Hepatocyte (in vitro differentiated cells): ENCODE data around the gene DPYD. TPM values are rescaled to one million over a fixed set of nuclear protein-coding genes. Genes with fewer than 3 reads are reported as not detected.

ENCODE experiments used
- DNase-seq: peaks from one replicate; pipeline ENCODE4 v3.0.0-alpha.2; 2016; ENCODE audit warnings: low spot score
- H2AFZ ChIP-seq: fragments of 200-600 bp; sonication (generic); 2 replicates; pipeline ENCODE4 v1.6.0; 2016; ENCODE audit warnings: antibody characterized with exemption, mild to moderate bottlenecking
- H3K27ac ChIP-seq: fragments of 200-600 bp; sonication (generic); 2 replicates; pipeline ENCODE4 v1.5.1; 2016; ENCODE audit warnings: mild to moderate bottlenecking
- H3K27me3 ChIP-seq: fragments of 200-600 bp; sonication (generic); 2 replicates; pipeline ENCODE4 v1.6.1; 2016
- H3K36me3 ChIP-seq: fragments of 200-600 bp; sonication (generic); replicated peaks from 2 replicates; pipeline ENCODE4 v1.5.1; 2016; ENCODE audit warnings: low read depth; ENCODE audit not compliant: insufficient read depth
- H3K4me1 ChIP-seq: fragments of 200-600 bp; sonication (generic); 2 replicates; pipeline ENCODE4 v1.5.1; 2016; ENCODE audit warnings: mild to moderate bottlenecking, moderate library complexity; ENCODE audit not compliant: insufficient read depth
- H3K4me2 ChIP-seq: fragments of 200-600 bp; sonication (generic); 2 replicates; pipeline ENCODE4 v1.6.0; 2016
- H3K4me3 ChIP-seq: fragments of 200-600 bp; sonication (generic); 2 replicates; pipeline ENCODE4 v1.5.1; 2016; ENCODE audit warnings: mild to moderate bottlenecking
- H3K79me2 ChIP-seq: fragments of 200-600 bp; sonication (generic); 2 replicates; pipeline ENCODE4 v1.6.0; 2017; ENCODE audit warnings: mild to moderate bottlenecking
- H3K9me2 ChIP-seq: fragments of 200-600 bp; sonication (generic); replicated peaks from 2 replicates; pipeline ENCODE4 v1.6.0; 2017; ENCODE audit warnings: mild to moderate bottlenecking; ENCODE audit not compliant: insufficient read depth
- H3K9me3 ChIP-seq: fragments of 200-600 bp; sonication (generic); 2 replicates; pipeline ENCODE4 v1.5.1; 2016; ENCODE audit warnings: low read depth, mild to moderate bottlenecking
- H4K20me1 ChIP-seq: fragments of 200-600 bp; sonication (generic); 2 replicates; pipeline ENCODE4 v1.6.0; 2016; ENCODE audit warnings: mild to moderate bottlenecking; ENCODE audit not compliant: insufficient read depth, poor library complexity, severe bottlenecking
- EZH2 ChIP-seq: fragments of 200-600 bp; sonication (generic); IDR thresholded peaks from 2 replicates; pipeline ENCODE4 v1.6.1; 2016; ENCODE audit warnings: antibody characterized with exemption, mild to moderate bottlenecking, borderline replicate concordance
- EZH2phosphoT487 ChIP-seq: fragments of 200-600 bp; sonication (generic); IDR thresholded peaks from one replicate; pipeline ENCODE4 v1.6.1; 2018; ENCODE audit warnings: antibody characterized with exemption, mild to moderate bottlenecking, low read depth, moderate library complexity; ENCODE audit not compliant: unreplicated experiment, severe bottlenecking
- WGBS: methylation state at CpG from one replicate; pipeline ENCODE4 v1.1.6; 2016; ENCODE audit warnings: low lambda C conversion rate; ENCODE audit errors: missing lambda C conversion rate; 5-methylcytosine and 5-hydroxymethylcytosine counted together
- polyA plus RNA-seq: library from polyadenylated mRNA; unstranded; fragments of >200 nt; fragmentation: Nextera tagmentation; extraction: Ambion mirVana; gene quantifications from 2 replicates; pipeline ENCODE4 v1.2.1, GENCODE V29; 2016
- total RNA-seq: library from RNA; depleted of rRNA; stranded (reverse); fragments of >200 nt; gene quantifications from 2 replicates; pipeline ENCODE4 v1.2.3, GENCODE V29; 2014
- TF ChIP-seq, protein P1 (sequence below): fragments of 200-600 bp; sonication (generic); IDR thresholded peaks from 2 replicates; pipeline ENCODE4 v1.5.1; 2016; ENCODE audit warnings: antibody characterized with exemption, mild to moderate bottlenecking; ENCODE audit not compliant: poor library complexity

The DPYD gene
- total and polyA plus RNA-seq, 2 experiments from 2014 or later: 7.5 to 21.8 TPM

- Histone ChIP-seq H3K4me2 (no peak overlapping the region), H3K27ac (no peak overlapping the region), H3K27me3 (no peaks in the 10 kb centered on the region), H2AFZ (no peak overlapping the region), H3K9me3 (no peaks in the 10 kb centered on the region), H3K4me1 (no peaks in the 10 kb centered on the region), H4K20me1 (no peaks in the 10 kb centered on the region), H3K79me2 (no peaks in the 10 kb centered on the region), H3K4me3 (no peak overlapping the region), H3K36me3 (no peaks in the 10 kb centered on the region), H3K9me2 (no peaks in the 10 kb centered on the region)
- WGBS: 95% methylated on average over 2 of the region's 2 CpGs
- TF ChIP-seq EZH2phosphoT487 (no peak), EZH2 (no peak)
- TF ChIP-seq, protein P1, sequence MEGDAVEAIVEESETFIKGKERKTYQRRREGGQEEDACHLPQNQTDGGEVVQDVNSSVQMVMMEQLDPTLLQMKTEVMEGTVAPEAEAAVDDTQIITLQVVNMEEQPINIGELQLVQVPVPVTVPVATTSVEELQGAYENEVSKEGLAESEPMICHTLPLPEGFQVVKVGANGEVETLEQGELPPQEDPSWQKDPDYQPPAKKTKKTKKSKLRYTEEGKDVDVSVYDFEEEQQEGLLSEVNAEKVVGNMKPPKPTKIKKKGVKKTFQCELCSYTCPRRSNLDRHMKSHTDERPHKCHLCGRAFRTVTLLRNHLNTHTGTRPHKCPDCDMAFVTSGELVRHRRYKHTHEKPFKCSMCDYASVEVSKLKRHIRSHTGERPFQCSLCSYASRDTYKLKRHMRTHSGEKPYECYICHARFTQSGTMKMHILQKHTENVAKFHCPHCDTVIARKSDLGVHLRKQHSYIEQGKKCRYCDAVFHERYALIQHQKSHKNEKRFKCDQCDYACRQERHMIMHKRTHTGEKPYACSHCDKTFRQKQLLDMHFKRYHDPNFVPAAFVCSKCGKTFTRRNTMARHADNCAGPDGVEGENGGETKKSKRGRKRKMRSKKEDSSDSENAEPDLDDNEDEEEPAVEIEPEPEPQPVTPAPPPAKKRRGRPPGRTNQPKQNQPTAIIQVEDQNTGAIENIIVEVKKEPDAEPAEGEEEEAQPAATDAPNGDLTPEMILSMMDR: no peak
- DNase-seq: no peak
Observed at GRCh38 chr1:97212671-97213070, 708.2 kb downstream of the DPYD start.

GRCh38 chr1:97210307-97210706, 710.5 kb downstream of the DPYD start:
- no peaks in the 10 kb centered on the region for H3K9me2 ChIP-seq

GRCh38 chr1:97209381-97209957, 711.4 kb downstream of the DPYD start:
- Histone ChIP-seq H3K79me2 (no peaks in the 10 kb centered on the region), H3K9me3 (no peaks in the 10 kb centered on the region), H3K36me3 (no peaks in the 10 kb centered on the region), H3K4me1 (no peaks in the 10 kb centered on the region), H3K9me2 (no peaks in the 10 kb centered on the region), H3K27me3 (no peaks in the 10 kb centered on the region), H3K27ac (no peak overlapping the region), H3K4me3 (no peak overlapping the region), H3K4me2 (no peak overlapping the region), H2AFZ (no peak overlapping the region), H4K20me1 (no peaks in the 10 kb centered on the region)
- TF ChIP-seq EZH2phosphoT487: no peak
- TF ChIP-seq EZH2: no peak
- TF ChIP-seq, protein P1: no peak
- DNase-seq: no peak
- 63% methylated on average over 3 of the region's 3 CpGs for WGBS

More at GRCh38 chr1:97210307-97210706, 710.5 kb downstream of the DPYD start:
- no peak for TF ChIP-seq EZH2phosphoT487
- TF ChIP-seq, protein P1: no peak
- no peak for TF ChIP-seq EZH2
- 88% methylated on average over 1 of the region's 1 CpG for WGBS
- Histone ChIP-seq H3K27me3 (no peaks in the 10 kb centered on the region), H3K4me2 (no peak overlapping the region), H2AFZ (no peak overlapping the region), H4K20me1 (no peaks in the 10 kb centered on the region), H3K79me2 (no peaks in the 10 kb centered on the region), H3K4me1 (no peaks in the 10 kb centered on the region), H3K4me3 (no peak overlapping the region), H3K27ac (no peak overlapping the region), H3K9me3 (no peaks in the 10 kb centered on the region), H3K36me3 (no peaks in the 10 kb centered on the region)
- no peak for DNase-seq
